ENCODE results near the gene PDF.
"Not testable (repeated sequence)": the region's sequence is repeated elsewhere in the genome, so short reads cannot be mapped to it uniquely, and the experiment has no call there.

Gene PDF

DNA sequence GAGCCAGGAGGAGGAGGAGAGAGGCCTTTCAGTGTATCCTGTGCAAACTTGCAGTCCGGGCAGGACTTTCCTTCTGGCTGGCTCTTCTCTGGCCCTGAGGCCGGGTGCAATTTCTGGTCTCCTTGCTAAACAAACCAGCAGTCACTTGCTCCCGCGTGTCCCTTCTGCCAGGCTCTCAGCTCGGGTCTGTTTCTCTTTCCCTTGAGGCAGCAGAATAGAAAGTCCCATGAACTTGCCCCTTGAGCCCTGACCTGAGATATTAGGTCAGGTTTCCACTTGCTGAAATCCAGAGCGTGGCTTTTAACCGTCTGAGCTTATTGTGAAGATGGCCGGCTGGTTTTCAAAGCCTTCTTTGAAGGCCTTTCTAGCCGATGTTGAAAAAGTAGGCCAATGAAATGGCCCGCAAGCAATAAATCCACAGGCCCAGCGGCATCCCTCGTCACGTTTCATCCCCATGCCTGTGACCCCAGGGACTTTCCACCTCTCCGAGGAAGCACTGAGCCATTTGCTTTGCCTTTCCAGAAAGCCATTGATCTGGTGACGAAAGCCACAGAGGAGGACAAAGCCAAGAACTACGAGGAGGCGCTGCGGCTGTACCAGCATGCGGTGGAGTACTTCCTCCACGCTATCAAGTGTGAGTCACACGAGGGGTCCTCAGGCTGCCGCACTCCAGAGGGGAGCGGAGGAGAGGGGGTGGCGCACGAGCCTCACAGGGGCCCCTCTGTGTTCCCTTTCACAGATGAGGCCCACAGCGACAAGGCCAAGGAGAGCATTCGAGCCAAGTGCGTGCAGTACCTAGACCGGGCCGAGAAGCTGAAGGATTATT lies 14.7 kb downstream of the PDF start:
- DNase-seq = no peak

GRCh38 chr16:69314534-69314933 lies 15.9 kb downstream of the PDF start:
- DNase-seq = no peak

DNA sequence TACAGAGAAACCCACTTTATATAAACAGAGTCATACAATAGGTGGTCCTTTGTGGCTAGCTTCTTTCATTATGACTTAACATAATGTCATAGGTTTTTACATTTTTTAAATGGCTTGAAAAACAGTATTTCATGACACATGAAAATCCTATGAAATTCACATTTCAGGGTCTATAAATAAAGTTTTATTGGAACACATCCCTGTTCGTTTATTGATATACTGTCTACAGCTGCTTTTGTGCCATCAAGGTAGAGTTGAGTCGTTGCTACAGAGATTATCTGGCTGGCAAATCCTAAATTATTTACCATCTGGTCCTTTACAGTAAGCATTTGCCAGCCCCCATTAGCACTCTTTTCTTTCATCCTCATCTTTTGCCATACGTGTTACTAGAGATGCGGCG lies 16.9 kb downstream of the PDF start:
- DNase-seq = no peak

DNA sequence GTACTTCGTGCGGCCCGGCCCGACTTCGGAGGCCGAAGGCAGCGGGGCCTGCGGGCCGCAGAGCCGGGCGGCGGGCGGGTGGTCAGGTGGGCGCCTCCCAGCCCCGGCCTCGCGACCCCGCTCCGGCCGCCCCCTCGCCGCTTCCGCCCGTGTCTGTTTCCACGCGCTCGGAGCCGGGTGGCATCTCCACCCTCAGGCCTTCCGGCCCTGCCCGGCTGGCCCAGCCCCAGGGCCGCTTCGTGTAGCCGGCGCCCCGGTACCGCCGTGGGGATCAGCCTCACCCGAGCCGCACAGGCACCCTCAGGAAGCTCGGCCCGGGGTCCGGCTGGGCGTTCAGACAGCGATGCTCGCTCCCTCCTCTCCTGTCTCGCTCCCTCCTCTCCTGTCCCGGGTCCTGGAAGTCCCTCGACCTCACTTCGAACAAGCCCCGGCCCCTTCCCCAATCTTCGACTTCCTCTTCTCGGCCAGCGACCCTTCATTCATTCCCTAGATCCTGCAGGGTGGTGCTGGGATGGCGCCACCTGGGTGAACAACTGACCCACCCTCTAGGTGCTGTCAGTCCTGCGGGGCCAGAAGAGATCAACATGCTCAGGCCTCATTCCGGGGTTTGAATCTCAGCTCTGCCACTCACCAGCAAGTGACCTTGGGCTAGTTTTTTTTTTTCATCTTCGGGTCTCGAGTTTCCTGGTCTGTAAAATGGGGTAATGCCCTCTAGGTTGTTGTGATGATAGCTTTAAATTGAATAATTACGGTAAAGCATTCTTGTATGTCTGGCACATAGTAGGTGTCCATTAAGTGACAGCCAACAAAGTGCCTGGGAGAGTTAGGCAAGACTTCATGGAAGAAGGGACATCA lies 18.6 kb downstream of the PDF start:
- DNase-seq = peak; percentile 49

- peak; percentile 97 for DNase-seq
These were observed 19.5 kb downstream of the PDF start, which contains the start of gene VPS4A for GRCh38 chr16:69310653-69311532. TSS of gene VPS4A (plus strand) at chr16:69311350. CDS start at chr16:69311512, 162 bp downstream.

DNA sequence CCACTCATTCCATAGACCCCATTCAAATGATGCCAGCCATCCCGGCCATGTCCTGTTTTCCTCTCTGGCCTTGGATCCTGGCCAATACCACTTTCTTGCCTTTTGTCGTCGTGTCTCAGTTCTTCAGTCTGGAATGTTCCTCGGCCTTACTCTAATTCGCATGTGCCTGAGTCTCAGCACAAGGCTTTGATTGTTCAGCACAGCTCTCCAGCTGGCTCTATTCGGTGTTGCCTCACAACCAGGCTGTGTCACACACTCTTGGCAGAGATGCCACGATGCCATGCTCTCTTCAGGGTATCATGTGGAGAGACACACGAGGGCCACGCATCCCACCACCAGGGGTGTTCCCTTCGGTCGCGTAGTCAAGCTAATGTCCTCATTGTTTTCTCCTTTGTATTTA lies 21.1 kb downstream of the PDF start:
- no peak for DNase-seq

DNA sequence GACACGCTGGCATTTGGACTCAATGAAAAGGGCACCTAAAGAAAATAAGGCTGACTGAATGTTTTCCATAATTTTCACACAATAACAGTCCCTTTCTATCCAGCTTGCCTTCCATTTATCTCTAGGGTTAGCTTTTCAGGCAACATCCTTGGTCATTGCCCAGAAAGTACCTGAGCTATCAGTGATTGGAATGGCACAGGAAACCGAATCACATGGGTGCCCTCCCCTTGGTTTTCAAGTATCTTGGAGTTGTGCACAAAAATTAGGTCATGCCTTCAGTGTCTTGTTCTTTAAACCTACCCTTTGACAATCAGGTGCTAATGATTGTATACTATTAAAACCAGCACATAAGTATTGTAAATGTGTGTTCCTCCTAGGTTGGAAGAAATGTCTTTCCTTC lies 22.5 kb downstream of the PDF start:
- no peak for DNase-seq

DNA sequence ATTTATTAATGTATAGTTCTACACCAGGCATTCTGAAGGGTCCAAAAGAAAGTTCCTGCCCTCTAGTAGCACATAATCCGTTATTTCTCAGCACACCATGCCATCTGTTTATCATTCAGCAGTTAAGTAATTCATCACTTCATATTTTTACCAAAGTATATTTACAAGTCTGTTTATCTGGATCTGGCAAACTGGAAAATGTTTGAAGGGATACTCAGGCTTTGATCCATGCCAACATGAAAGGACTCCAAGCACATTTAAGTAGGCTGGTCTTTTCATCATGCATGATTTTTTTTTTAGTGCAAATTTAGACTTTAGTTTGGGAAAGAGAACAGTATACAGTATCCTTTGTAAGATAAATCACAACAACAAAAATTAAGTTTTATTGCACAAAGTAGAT lies 23.3 kb downstream of the PDF start:
- DNase-seq = no peak

DNA sequence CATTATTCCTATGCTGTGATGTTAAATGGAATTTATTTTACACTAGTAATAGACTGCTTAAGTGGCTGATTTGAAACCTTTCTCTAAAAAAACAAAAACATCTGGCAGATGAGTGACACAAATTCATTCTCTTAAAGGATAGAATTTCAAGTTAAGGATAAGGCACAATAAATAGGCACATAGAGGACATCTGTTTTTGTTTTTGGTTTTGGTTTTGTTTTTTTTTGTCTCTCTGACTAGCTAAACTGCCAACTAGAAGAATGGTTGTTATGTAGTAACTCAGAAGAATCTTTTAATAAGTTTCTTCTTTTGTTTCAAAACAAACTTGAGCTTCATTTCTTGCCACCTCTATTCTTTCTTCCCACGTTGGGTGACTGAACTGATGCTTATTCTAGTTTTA lies 24.4 kb downstream of the PDF start:
- DNase-seq = no peak

- DNase-seq = no peak
These were observed 28.1 kb downstream of the PDF start for GRCh38 chr16:69302301-69302700.

GRCh38 chr16:69301861-69302260 lies 28.5 kb downstream of the PDF start:
- no peak for DNase-seq

- no peak for DNase-seq
These were observed 29.2 kb downstream of the PDF start for GRCh38 chr16:69301187-69301586.

GRCh38 chr16:69298261-69298660 lies 32.1 kb downstream of the PDF start:
- no peak for DNase-seq

GRCh38 chr16:69296771-69297170 lies 33.6 kb downstream of the PDF start:
- DNase-seq = not testable (repeated sequence)

DNA sequence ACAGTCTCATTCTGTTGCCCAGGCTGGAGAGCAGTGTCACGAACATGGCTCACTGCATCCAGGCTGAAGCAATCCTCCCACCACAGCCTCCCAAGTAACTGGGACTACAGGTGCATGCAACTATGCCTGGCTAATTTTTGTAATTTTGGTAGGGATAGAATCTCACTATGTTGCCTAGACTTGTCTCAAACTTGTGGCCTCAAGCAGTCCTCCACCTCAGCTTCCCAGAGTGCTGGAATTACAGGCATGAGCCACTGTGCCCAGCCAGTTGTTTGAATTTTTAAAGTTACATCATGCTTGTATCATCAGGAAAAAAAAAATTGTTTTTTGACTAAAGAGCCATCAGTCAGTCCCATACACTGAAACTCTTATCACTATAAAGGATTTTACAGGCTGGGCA lies 36.3 kb downstream of the PDF start:
- DNase-seq = no peak

- DNase-seq = no peak
These were observed 37.0 kb downstream of the PDF start for GRCh38 chr16:69293401-69293800.

DNA sequence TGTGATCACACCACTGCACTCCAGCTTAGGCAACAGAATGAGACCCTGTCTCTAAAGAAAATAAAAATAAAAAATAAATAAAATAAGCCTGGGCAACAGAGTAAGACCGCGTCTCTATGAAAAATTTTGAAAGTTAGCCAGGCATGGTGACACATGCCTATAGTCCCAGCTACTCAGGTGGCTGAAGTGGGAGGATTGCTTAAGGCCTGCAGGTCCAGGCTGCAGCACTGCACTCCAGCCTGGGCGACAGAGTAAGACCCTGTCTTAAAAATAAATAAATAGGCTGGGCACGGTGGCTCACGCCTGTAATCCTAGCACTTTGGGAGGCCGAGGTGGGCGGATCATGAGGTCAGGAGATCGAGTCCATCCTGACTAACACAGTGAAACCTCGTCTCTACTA lies 38.7 kb downstream of the PDF start:
- not testable (repeated sequence) for DNase-seq

DNA sequence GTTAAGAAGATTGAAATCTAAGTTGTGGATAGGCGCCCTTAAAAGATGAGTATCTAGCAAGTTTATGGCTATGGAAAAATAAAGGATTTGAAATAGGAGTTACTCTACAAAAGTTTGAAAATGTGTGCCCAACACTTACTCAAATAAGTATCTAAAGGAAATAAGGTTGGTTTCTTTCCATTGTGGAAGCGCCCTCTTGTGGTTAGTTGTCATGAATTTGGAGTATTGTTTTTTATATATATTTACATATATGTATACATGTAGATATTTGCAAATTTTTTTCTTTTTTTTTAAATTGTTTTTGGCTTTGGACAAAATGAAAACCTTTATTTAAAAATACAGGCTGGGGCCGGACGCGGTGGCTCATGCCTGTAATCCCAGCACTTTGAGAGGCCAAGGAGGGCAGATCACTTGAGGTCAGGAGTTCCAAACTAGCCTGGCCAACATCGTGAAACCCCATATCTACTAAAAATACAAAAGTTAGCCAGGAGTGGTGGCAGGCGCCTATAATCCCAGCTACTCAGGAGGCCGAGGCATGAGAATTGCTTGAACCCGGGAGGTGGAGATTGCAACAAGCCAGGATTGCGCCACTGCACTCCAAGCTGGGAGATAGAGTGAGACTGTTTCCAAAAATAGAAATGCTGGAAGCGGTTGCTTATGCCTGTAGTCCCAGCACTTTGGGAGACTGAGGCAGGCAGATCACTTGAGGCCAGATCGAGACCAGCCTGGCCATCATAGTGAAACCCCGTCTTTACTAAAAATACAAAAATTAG lies 43.3 kb downstream of the PDF start:
- DNase-seq = peak; percentile 77

GRCh38 chr16:69285240-69285639 lies 45.1 kb downstream of the PDF start:
- no peak for DNase-seq

DNA sequence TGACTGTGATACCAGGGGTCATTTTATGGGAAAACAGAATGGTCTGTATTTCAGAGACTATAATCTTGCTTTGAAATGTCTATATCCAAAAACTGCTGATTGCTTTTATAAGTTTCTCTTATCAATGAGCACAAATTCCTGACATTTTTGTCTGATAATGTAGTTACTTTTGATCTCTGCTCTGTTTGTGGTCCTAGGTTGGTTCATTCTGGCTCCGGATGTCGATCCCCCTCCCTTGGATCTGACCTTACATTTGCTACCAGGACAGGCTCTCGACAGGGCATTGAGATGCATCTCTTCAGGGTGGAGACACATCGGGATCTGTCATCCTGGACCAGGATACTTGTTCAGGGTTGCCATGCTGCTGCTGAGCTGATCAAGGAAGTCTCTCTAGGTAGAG lies 46.5 kb downstream of the PDF start:
- DNase-seq = no peak

DNA sequence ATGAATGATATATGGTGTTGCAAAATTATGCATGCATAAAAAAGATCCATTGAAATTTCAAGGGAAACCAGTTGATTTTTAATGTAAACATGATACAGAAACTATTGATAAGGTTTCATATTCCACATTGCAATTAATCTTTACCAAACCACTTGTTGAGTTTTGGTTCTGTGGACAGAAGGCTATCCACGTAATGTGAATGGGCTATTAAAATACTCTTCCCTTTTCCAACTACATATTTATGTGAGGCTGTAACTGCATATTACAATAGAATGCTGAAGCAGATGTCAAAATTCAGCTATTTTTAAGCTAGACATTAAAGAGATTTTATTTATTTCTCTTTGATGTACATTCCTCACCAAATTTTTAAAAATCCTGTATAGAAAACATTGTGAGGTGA lies 53.0 kb downstream of the PDF start:
- DNase-seq = no peak
